Activated CD4-positive, alpha-beta T cell treated with anti-CD3 and anti-CD28 coated beads, Interleukin-2, Interleukin-4, amounts not matched to agents 100 ng/mL and 50 ng/mL, durations not matched to agents 16 hours and 8 hours (primary cell): ENCODE results near the gene ST8SIA5.

Experiments used
- DNase-seq: peaks from one replicate; pipeline ENCODE4 v3.0.0-alpha.2; 2020; ENCODE audit warnings: low spot score

Gene ST8SIA5

GRCh38 chr18:46740046-46740445, 16.8 kb downstream of the ST8SIA5 start:
- no peak for DNase-seq

GRCh38 chr18:46738491-46738890, 18.4 kb downstream of the ST8SIA5 start:
- no peak for DNase-seq

- no peak for DNase-seq
Measured at GRCh38 chr18:46736736-46737135, 20.1 kb downstream of the ST8SIA5 start.

GRCh38 chr18:46736135-46736534, 20.7 kb downstream of the ST8SIA5 start:
- DNase-seq, result no peak

- DNase-seq, result no peak
Measured at GRCh38 chr18:46734981-46735380, 21.9 kb downstream of the ST8SIA5 start.

GRCh38 chr18:46733872-46734271, 23.0 kb downstream of the ST8SIA5 start:
- DNase-seq, result no peak

GRCh38 chr18:46732801-46733200, 24.1 kb downstream of the ST8SIA5 start:
- no peak for DNase-seq

- DNase-seq, result no peak
Measured at GRCh38 chr18:46732201-46732600, 24.7 kb downstream of the ST8SIA5 start.

- DNase-seq, result no peak
Measured at GRCh38 chr18:46731316-46731715, 25.5 kb downstream of the ST8SIA5 start.

- no peak for DNase-seq
Measured at GRCh38 chr18:46728219-46728930, 28.5 kb downstream of the ST8SIA5 start.

- DNase-seq, result no peak
Measured at GRCh38 chr18:46727177-46727576, 29.7 kb downstream of the ST8SIA5 start.

GRCh38 chr18:46725310-46725709, 31.5 kb downstream of the ST8SIA5 start:
- no peak for DNase-seq

GRCh38 chr18:46723856-46724415, 32.9 kb downstream of the ST8SIA5 start:
- no peak for DNase-seq

- DNase-seq, result no peak
Measured at GRCh38 chr18:46722051-46722450, 34.8 kb downstream of the ST8SIA5 start.

GRCh38 chr18:46721331-46721730, 35.5 kb downstream of the ST8SIA5 start:
- no peak for DNase-seq

- DNase-seq, result no peak
Measured at GRCh38 chr18:46720521-46720920, 36.3 kb downstream of the ST8SIA5 start.

GRCh38 chr18:46720092-46720491, 36.8 kb downstream of the ST8SIA5 start:
- DNase-seq, result no peak

GRCh38 chr18:46719388-46719787, 37.5 kb downstream of the ST8SIA5 start:
- no peak for DNase-seq

GRCh38 chr18:46718501-46719341, 38.1 kb downstream of the ST8SIA5 start:
- DNase-seq, result no peak

- no peak for DNase-seq
Measured at GRCh38 chr18:46716827-46717226, 40.0 kb downstream of the ST8SIA5 start.

GRCh38 chr18:46716336-46716735, 40.5 kb downstream of the ST8SIA5 start:
- no peak for DNase-seq

- DNase-seq, result no peak
Measured at GRCh38 chr18:46715062-46715461, 41.8 kb downstream of the ST8SIA5 start.

- DNase-seq, result no peak
Measured at GRCh38 chr18:46712406-46712805, 44.4 kb downstream of the ST8SIA5 start.
